OCI-LY3 (cell line): Measurements from ENCODE around the gene JUN.

Source experiments
- EZH2phosphoT487 ChIP-seq: fragments of 200-600 bp; shearing (Covaris generic); IDR thresholded peaks from 2 replicates; pipeline ENCODE4 v1.6.1; 2018; ENCODE audit warnings: antibody characterized with exemption, mixed run types, low read depth
- TF ChIP-seq, protein P1 (sequence below): fragments of 200-600, 300-600 bp; sonication (generic); IDR thresholded peaks from 2 replicates; pipeline ENCODE4 v1.5.1; 2014; ENCODE audit warnings: antibody characterized with exemption, low read length, low read depth

DNA sequence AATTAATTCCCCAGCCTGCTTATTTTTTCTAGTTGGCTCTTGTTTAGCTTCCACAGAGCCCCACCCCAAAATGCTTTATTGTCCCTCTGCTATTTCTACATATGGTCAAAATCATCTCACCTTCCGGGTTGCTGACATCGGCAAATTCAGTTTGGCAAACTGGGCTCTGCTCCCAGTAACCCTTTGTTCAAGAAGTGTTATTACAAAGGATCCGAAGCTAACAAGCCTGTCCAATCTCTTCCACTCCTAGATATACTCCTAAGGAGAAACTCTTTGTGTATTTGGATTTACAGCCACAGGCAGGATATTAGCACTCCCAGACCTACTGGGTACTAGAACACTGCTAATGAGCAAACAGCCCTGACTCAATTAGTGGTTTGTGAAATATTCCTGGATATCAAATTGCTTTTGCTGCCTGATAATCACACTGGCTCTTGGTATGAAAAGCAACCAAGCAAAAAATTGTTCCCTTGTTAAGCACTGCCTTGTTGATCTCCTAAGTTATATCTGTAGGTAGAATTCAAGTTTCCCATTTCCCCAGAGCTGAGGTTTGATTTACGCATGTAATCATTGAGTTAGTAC lies 4.0 kb downstream of the JUN start:
- TF ChIP-seq, protein P1, sequence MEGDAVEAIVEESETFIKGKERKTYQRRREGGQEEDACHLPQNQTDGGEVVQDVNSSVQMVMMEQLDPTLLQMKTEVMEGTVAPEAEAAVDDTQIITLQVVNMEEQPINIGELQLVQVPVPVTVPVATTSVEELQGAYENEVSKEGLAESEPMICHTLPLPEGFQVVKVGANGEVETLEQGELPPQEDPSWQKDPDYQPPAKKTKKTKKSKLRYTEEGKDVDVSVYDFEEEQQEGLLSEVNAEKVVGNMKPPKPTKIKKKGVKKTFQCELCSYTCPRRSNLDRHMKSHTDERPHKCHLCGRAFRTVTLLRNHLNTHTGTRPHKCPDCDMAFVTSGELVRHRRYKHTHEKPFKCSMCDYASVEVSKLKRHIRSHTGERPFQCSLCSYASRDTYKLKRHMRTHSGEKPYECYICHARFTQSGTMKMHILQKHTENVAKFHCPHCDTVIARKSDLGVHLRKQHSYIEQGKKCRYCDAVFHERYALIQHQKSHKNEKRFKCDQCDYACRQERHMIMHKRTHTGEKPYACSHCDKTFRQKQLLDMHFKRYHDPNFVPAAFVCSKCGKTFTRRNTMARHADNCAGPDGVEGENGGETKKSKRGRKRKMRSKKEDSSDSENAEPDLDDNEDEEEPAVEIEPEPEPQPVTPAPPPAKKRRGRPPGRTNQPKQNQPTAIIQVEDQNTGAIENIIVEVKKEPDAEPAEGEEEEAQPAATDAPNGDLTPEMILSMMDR: no peak
- no peak for TF ChIP-seq EZH2phosphoT487
